H1 (cell line): Measurements from ENCODE around the gene CRYGA. TPM values are rescaled to one million over a fixed set of nuclear protein-coding genes. Genes with fewer than 3 reads are reported as not detected.

Source experiments
- CTCF ChIA-PET: fragments of 300-600 bp; sonication (Branson Sonifier 250); formaldehyde crosslinking; loops from one replicate; lab custom pipeline; 2021; ENCODE audit not compliant: partially characterized antibody; lab: Charles Lee
- POLR2A ChIA-PET: fragments of 300-600 bp; sonication (Branson Sonifier 250); formaldehyde crosslinking; loops from one replicate; lab custom pipeline; 2021; ENCODE audit warnings: inconsistent platforms; ENCODE audit not compliant: partially characterized antibody; lab: Charles Lee
- DNase-seq, 2 experiments: peaks; one replicate each; pipeline versions ENCODE4 v3.0.0 to v3.0.0-alpha.2; 2010 to 2022; ENCODE audit warnings: low spot score in 2 of 2, low read depth in 1 of 2, mixed read lengths in 1 of 2
- FAIRE-seq: peaks from 2 replicates; lab custom pipeline; 2011; peaks lifted over from hg19 to GRCh38; lab: Jason Lieb, UNC
- H2AFZ ChIP-seq: 2 replicates; pipeline ENCODE4 v1.8.1; 2012; ENCODE audit warnings: low read length, inconsistent platforms
- H2AK5ac ChIP-seq: 2 replicates; pipeline ENCODE4 v1.6.1; 2013; ENCODE audit warnings: low read depth, low read length
- H2BK120ac ChIP-seq: replicated peaks from 2 replicates; pipeline ENCODE3; 2013; ENCODE audit warnings: low read depth, low read length, inconsistent platforms
- H2BK12ac ChIP-seq: 2 replicates; pipeline ENCODE4 v1.6.1; 2013; ENCODE audit warnings: low read depth, low read length
- H2BK15ac ChIP-seq: 2 replicates; pipeline ENCODE4 v1.6.1; 2013; ENCODE audit warnings: low read length
- H2BK20ac ChIP-seq: 2 replicates; pipeline ENCODE4 v1.6.1; 2013; ENCODE audit warnings: low read length
- H2BK5ac ChIP-seq: 2 replicates; pipeline ENCODE4 v1.6.1; 2013; ENCODE audit warnings: low read depth, low read length
- H3K14ac ChIP-seq: 2 replicates; pipeline ENCODE4 v1.6.1; 2013; ENCODE audit warnings: inconsistent platforms; ENCODE audit not compliant: insufficient read length
- H3K18ac ChIP-seq: 2 replicates; pipeline ENCODE4 v1.6.1; 2013; ENCODE audit warnings: low read length; ENCODE audit errors: extremely low read depth
- H3K23ac ChIP-seq: 2 replicates; pipeline ENCODE4 v1.6.1; 2013; ENCODE audit warnings: inconsistent platforms; ENCODE audit not compliant: insufficient read length
- H3K23me2 ChIP-seq: 2 replicates; pipeline ENCODE4 v1.6.1; 2013; ENCODE audit warnings: low read depth, low read length
- H3K27ac ChIP-seq: 2 replicates; pipeline ENCODE4 v1.6.1; 2011; ENCODE audit warnings: low read depth, low read length, inconsistent platforms
- H3K27me3 ChIP-seq, 4 experiments: replicated peaks in 1 of 4; 1 replicate in 1 of 4; 2 replicates in 3 of 4; pipeline versions ENCODE4 v1.6.1 to v1.8.1; 2011 to 2013; ENCODE audit warnings: low read length in 3 of 4, mild to moderate bottlenecking in 3 of 4, inconsistent platforms in 2 of 4, mixed read lengths in 2 of 4, moderate library complexity in 1 of 4; ENCODE audit not compliant: control insufficient read depth in 3 of 4, insufficient read depth in 3 of 4; ENCODE audit errors: extremely low read depth in 1 of 4
- H3K36me3 ChIP-seq, 4 experiments: 2 replicates each; pipeline versions ENCODE4 v1.6.1 to v1.8.1; 2011 to 2013; ENCODE audit warnings: mild to moderate bottlenecking in 4 of 4, low read length in 3 of 4, moderate library complexity in 2 of 4, control low read depth in 1 of 4, inconsistent platforms in 1 of 4; ENCODE audit not compliant: insufficient read depth in 4 of 4, control insufficient read depth in 2 of 4
- H3K4ac ChIP-seq: replicated peaks from 2 replicates; pipeline ENCODE3; 2013; ENCODE audit warnings: low read length, low read depth, mixed read lengths, inconsistent platforms; ENCODE audit not compliant: insufficient read length
- H3K4me1 ChIP-seq, 4 experiments: replicated peaks in 1 of 4; 1 replicate in 1 of 4; 2 replicates in 3 of 4; pipeline versions ENCODE4 v1.6.1 to v1.8.1; 2011 to 2013; ENCODE audit warnings: low read length in 3 of 4, inconsistent platforms in 2 of 4, mixed read lengths in 1 of 4; ENCODE audit not compliant: insufficient read depth in 4 of 4, control insufficient read depth in 3 of 4
- H3K4me2 ChIP-seq, 2 experiments: 2 replicates each; pipeline versions ENCODE4 v1.6.1 to v1.8.1; 2011 to 2013; ENCODE audit warnings: low read depth in 2 of 2, low read length in 2 of 2, control low read depth in 1 of 2, inconsistent platforms in 1 of 2, mild to moderate bottlenecking in 1 of 2; ENCODE audit not compliant: insufficient read depth in 1 of 2
- H3K4me3 ChIP-seq, 4 experiments: fragments of 200-600, 300-600 bp in 1 of 4; sonication (generic), shearing (Covaris generic), sonication (Bioruptor Twin) in 1 of 4; 2 replicates each; pipeline versions ENCODE4 v1.5.1 to v1.8.1; 2011 to 2016; ENCODE audit warnings: low read length in 4 of 4, low read depth in 3 of 4, control low read depth in 2 of 4, inconsistent platforms in 2 of 4, mild to moderate bottlenecking in 2 of 4, mixed read lengths in 1 of 4, moderate library complexity in 1 of 4; ENCODE audit not compliant: insufficient read depth in 2 of 4; ENCODE audit errors: extremely low read depth in 1 of 4
- H3K56ac ChIP-seq: replicated peaks from 2 replicates; pipeline ENCODE3; 2013; ENCODE audit warnings: low read depth, mild to moderate bottlenecking, mixed read lengths, low read length, inconsistent platforms; ENCODE audit not compliant: insufficient read length
- H3K79me1 ChIP-seq: 2 replicates; pipeline ENCODE4 v1.6.1; 2013; ENCODE audit warnings: low read depth, low read length, control low read depth
- H3K79me2 ChIP-seq, 2 experiments: 2 replicates each; pipeline versions ENCODE4 v1.6.1 to v1.8.1; 2012 to 2013; ENCODE audit warnings: low read length in 2 of 2, mild to moderate bottlenecking in 2 of 2, inconsistent platforms in 1 of 2; ENCODE audit not compliant: insufficient read depth in 2 of 2, control insufficient read depth in 1 of 2
- H3K9ac ChIP-seq, 4 experiments: replicated peaks in 1 of 4; 1 replicate in 1 of 4; 2 replicates in 3 of 4; pipeline versions ENCODE4 v1.6.1 to v1.8.1; 2011 to 2013; ENCODE audit warnings: low read depth in 3 of 4, low read length in 3 of 4, control low read depth in 2 of 4, mild to moderate bottlenecking in 2 of 4, moderate library complexity in 2 of 4, inconsistent platforms in 1 of 4; ENCODE audit errors: extremely low read depth in 1 of 4
- H3K9me3 ChIP-seq, 2 experiments: 2 replicates each; pipeline versions ENCODE4 v1.6.1 to v1.8.1; 2012 to 2013; ENCODE audit warnings: mild to moderate bottlenecking in 2 of 2, moderate library complexity in 2 of 2, control low read depth in 1 of 2, inconsistent platforms in 1 of 2, low read depth in 1 of 2, low read length in 1 of 2, mixed read lengths in 1 of 2; ENCODE audit not compliant: insufficient read depth in 2 of 2
- H4K20me1 ChIP-seq, 2 experiments: replicated peaks in 1 of 2; 2 replicates each; pipeline versions ENCODE3 to v1.8.1; 2011 to 2013; ENCODE audit warnings: inconsistent platforms in 2 of 2, low read length in 2 of 2, mild to moderate bottlenecking in 1 of 2; ENCODE audit not compliant: insufficient read depth in 2 of 2, control insufficient read depth in 1 of 2
- H4K5ac ChIP-seq: 2 replicates; pipeline ENCODE4 v1.6.1; 2013; ENCODE audit warnings: low read length, low read depth, mixed read lengths, inconsistent platforms; ENCODE audit not compliant: insufficient read length
- H4K8ac ChIP-seq: 2 replicates; pipeline ENCODE4 v1.8.0; 2013; ENCODE audit warnings: mild to moderate bottlenecking, moderate library complexity, low read length, inconsistent platforms; ENCODE audit not compliant: insufficient read depth; ENCODE audit errors: extremely low read depth
- H4K91ac ChIP-seq: replicated peaks from 2 replicates; pipeline ENCODE3; 2013; ENCODE audit warnings: low read length, mixed read lengths, inconsistent platforms; ENCODE audit not compliant: insufficient read length
- CBX8 ChIP-seq: fragments of 300-800, 300-1000 bp; sonication (generic); IDR thresholded peaks from 2 replicates; pipeline ENCODE4 v1.7.1; 2016; ENCODE audit warnings: low read depth, low read length, borderline replicate concordance
- CHD2 ChIP-seq: IDR thresholded peaks from 2 replicates; pipeline ENCODE4 v1.6.1; 2012; ENCODE audit warnings: low read length, improper control_type of control experiment
- NANOG ChIP-seq: IDR thresholded peaks from 2 replicates; pipeline ENCODE4 v1.6.1; 2011; ENCODE audit warnings: low read length, low read depth, mild to moderate bottlenecking, inconsistent platforms; ENCODE audit not compliant: insufficient read depth, poor library complexity, severe bottlenecking
- RAD21 ChIP-seq, 2 experiments: IDR thresholded peaks in 1 of 2; conservative IDR thresholded peaks in 1 of 2; 2 replicates each; pipeline ENCODE4 v1.6.1; 2011; ENCODE audit warnings: low read depth in 2 of 2, low read length in 2 of 2, improper control_type of control experiment in 1 of 2, inconsistent platforms in 1 of 2, mild to moderate bottlenecking in 1 of 2, moderate library complexity in 1 of 2
- TBP ChIP-seq: IDR thresholded peaks from 2 replicates; pipeline ENCODE4 v1.6.1; 2011; ENCODE audit warnings: low read depth, low read length, improper control_type of control experiment
- TEAD4 ChIP-seq: IDR thresholded peaks from 2 replicates; pipeline ENCODE4 v1.6.1; 2012; ENCODE audit warnings: low read depth, low read length, inconsistent platforms, mixed read lengths
- WGBS, 2 experiments: shearing (Covaris generic) in 1 of 2; methylation state at CpG; one replicate each; pipeline versions ENCODE4 v1.1.6 to v1.1.7; 2013 to 2015; ENCODE audit warnings: low lambda C conversion rate in 2 of 2, mixed read lengths in 2 of 2, inconsistent platforms in 1 of 2, low coverage in 1 of 2, missing lambda C conversion rate in 1 of 2; ENCODE audit not compliant: insufficient replicate concordance in 2 of 2, insufficient coverage in 1 of 2, insufficient read length in 1 of 2; ENCODE audit errors: extremely low coverage in 1 of 2, missing lambda C conversion rate in 1 of 2; 5-methylcytosine and 5-hydroxymethylcytosine counted together
- polyA plus RNA-seq, 7 experiments: library from polyadenylated mRNA; depleted of rRNA in 3 of 7; stranded (reverse) in 5 of 7; unstranded in 2 of 7; fragments of >200 nt in 5 of 7; fragments of 200-250 nt in 2 of 7; gene quantifications; 1 replicate in 5 of 7; 2 replicates in 1 of 7; 4 replicates in 1 of 7; pipeline versions ENCODE4 v1.2.1 to v1.2.3, GENCODE V29; 2011 to 2013; ENCODE audit warnings: missing spikeins in 2 of 7, mixed read lengths in 2 of 7
- total RNA-seq: library from RNA; stranded (reverse); fragmentation: NEBNext Ultra II Directional; extraction: Animal tissue kit (Norgen Biotek cat#: 25700); gene quantifications from 2 replicates; pipeline ENCODE4 v1.2.1, GENCODE V29; 2021

Gene CRYGA
- total and polyA plus RNA-seq, 2 of the 8 experiments (the other 6 are each of a cell fraction or from before 2014, with no cell fraction given) = not detected

DNA sequence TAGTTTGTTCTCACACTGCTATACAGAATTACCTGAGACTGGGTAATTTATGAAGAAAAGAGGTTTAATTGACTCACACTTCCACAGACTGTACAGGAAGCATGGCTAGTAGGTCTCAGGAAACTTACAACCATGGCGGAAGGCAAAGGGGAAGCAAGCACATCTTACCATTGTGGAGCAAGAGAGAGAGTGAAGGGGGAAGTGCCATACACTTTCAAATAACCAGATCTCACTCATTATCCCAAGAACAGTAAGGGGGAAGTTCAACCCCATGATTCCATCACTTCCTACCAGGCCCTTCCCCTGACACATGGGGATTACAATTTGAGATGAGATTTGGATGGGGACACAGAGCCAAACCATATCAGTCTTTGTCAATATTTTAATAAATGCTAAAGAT lies 12.4 kb downstream of the CRYGA start:
- H3K27me3 ChIP-seq = no peaks in the 10 kb centered on the region; a peak in 1 of 7 replicates
- H3K4me3 ChIP-seq = no peak overlapping the region
- H2AFZ ChIP-seq = no peak overlapping the region
- DNase-seq = no peak
- no peak overlapping the region for H3K23ac ChIP-seq
- no peak overlapping the region for H3K4me2 ChIP-seq
- no peak overlapping the region for H3K56ac ChIP-seq
- H2BK5ac ChIP-seq = no peak overlapping the region
- no peaks in the 10 kb centered on the region for H4K20me1 ChIP-seq
- ChIA-PET CTCF (interaction anchor here (1.9 kb wide), 1 partner anchor 24 kb away, joined by 8 read pairs; no protein-coding TSS in a partner anchor), POLR2A (no interaction called here)
- H3K36me3 ChIP-seq = no peaks in the 10 kb centered on the region
- H3K9me3 ChIP-seq = 0 out of 4 replicates have a peak, but pooled peaks cover 2 to 5% of the 10 kb centered on the region in 2 experiments
- H3K9ac ChIP-seq = no peak overlapping the region
- no peaks in the 10 kb centered on the region for H3K23me2 ChIP-seq
- H2BK20ac ChIP-seq = no peak overlapping the region
- H2BK120ac ChIP-seq = no peak overlapping the region
- no peak overlapping the region for H4K91ac ChIP-seq
- no peaks in the 10 kb centered on the region for H3K79me1 ChIP-seq
- 94% methylated on average over 1 of the region's 1 CpG; no CpG with 5 or more reads in 1 of the 2 experiments for WGBS, 2 experiments
- H2BK15ac ChIP-seq = no peak overlapping the region
- H4K5ac ChIP-seq = no peak overlapping the region
- H3K18ac ChIP-seq = no peak overlapping the region
- H2BK12ac ChIP-seq = no peak overlapping the region
- H4K8ac ChIP-seq = no peak overlapping the region
- no peak for FAIRE-seq
- H3K79me2 ChIP-seq = no peaks in the 10 kb centered on the region
- 0 out of 7 replicates have a peak, but pooled peaks cover 0 to under 1% (median 0%) of the 10 kb centered on the region in 4 experiments for H3K4me1 ChIP-seq
- H3K14ac ChIP-seq = no peak overlapping the region
- H3K27ac ChIP-seq = no peak overlapping the region
- H3K4ac ChIP-seq = no peak overlapping the region
- H2AK5ac ChIP-seq = no peak overlapping the region
- TF ChIP-seq CHD2 (no peak), CBX8 (no peak), NANOG (no peak), TBP (no peak), TEAD4 (no peak), RAD21 (IDR thresholded peaks at IDR 0.05 in 1 of 2, conservative IDR thresholded peaks at IDR 0.05 in 1 of 2; ENCODE audit: low read depth in 2 of 2, low read length in 2 of 2) (no peak)
